Naive B cell (primary cell): ENCODE data around the gene MEIS1. TPM values are rescaled to one million over a fixed set of nuclear protein-coding genes. Genes with fewer than 3 reads are reported as not detected.

Experiments used
- ATAC-seq, 2 donors: fragments of 150-1000 bp; cut with Tn5 transposase; 2 replicates each; pipeline ENCODE4 v1.10.0; 2021; ENCODE audit warnings: low read depth in 2 of 2, mild to moderate bottlenecking in 2 of 2, moderate library complexity in 2 of 2
- DNase-seq: peaks from one replicate; pipeline ENCODE4 v3.0.0; 2022
- H3K27ac Mint-ChIP-seq, 6 donors: one replicate each; pipeline ENCODE4 v1.8.0; 2020 to 2022; ENCODE audit warnings: mild to moderate bottlenecking in 6 of 6, mixed read lengths in 6 of 6, moderate library complexity in 5 of 6, inconsistent platforms in 2 of 6
- H3K27me3 Mint-ChIP-seq, 3 donors: one replicate each; pipeline ENCODE4 v1.8.0; 2021 to 2022; ENCODE audit warnings: mixed read lengths in 3 of 3, mild to moderate bottlenecking in 1 of 3
- H3K36me3 Mint-ChIP-seq, 2 donors: one replicate each; pipeline ENCODE4 v1.8.0; 2020 to 2022; ENCODE audit warnings: mixed read lengths in 2 of 2, inconsistent platforms in 1 of 2, mild to moderate bottlenecking in 1 of 2
- H3K4me1 Mint-ChIP-seq, 3 donors: one replicate each; pipeline ENCODE4 v1.8.0; 2020 to 2022; ENCODE audit warnings: mixed read lengths in 3 of 3, inconsistent platforms in 1 of 3, mild to moderate bottlenecking in 1 of 3, moderate library complexity in 1 of 3
- H3K4me3 Mint-ChIP-seq, 8 donors: one replicate each; pipeline ENCODE4 v1.8.0; 2020 to 2022; ENCODE audit warnings: mild to moderate bottlenecking in 8 of 8, mixed read lengths in 8 of 8, moderate library complexity in 8 of 8, inconsistent platforms in 2 of 8
- H3K9me3 Mint-ChIP-seq, 7 donors: one replicate each; pipeline ENCODE4 v1.8.0; 2020 to 2022; ENCODE audit warnings: mixed read lengths in 7 of 7, mild to moderate bottlenecking in 5 of 7, inconsistent platforms in 2 of 7, moderate library complexity in 1 of 7
- polyA plus RNA-seq, 6 donors: library from polyadenylated mRNA; unstranded; fragments of 300-500 nt; fragmentation: Illumina TruSeq; gene quantifications; one replicate each; pipeline ENCODE4 v1.2.3, GENCODE V29; 2021; ENCODE audit warnings: low read depth in 6 of 6

Gene MEIS1
- polyA plus RNA-seq, 6 donors from 2014 or later, result 0.56 to 1.9 (median 0.90) TPM; not detected in 3

GRCh38 chr2:66538291-66538690 is 103.4 kb downstream of the MEIS1 start:
- Mint-ChIP-seq H3K4me3 (no peak overlapping the region), H3K4me1 (no peaks in the 10 kb centered on the region), H3K27me3 (no peaks in the 10 kb centered on the region), H3K36me3 (no peaks in the 10 kb centered on the region), H3K9me3 (no peaks in the 10 kb centered on the region), H3K27ac (no peak overlapping the region)
- no peak for ATAC-seq
- no peak for DNase-seq

- no peak overlapping the region for H3K4me3 Mint-ChIP-seq
Observed at GRCh38 chr2:66539452-66539851, 104.5 kb downstream of the MEIS1 start.

GRCh38 chr2:66541646-66542045 is 106.7 kb downstream of the MEIS1 start:
- H3K4me3 Mint-ChIP-seq, result no peak overlapping the region

More at GRCh38 chr2:66539452-66539851, 104.5 kb downstream of the MEIS1 start:
- Mint-ChIP-seq H3K36me3 (no peaks in the 10 kb centered on the region), H3K27me3 (no peaks in the 10 kb centered on the region), H3K4me1 (no peaks in the 10 kb centered on the region), H3K9me3 (no peaks in the 10 kb centered on the region), H3K27ac (no peak overlapping the region)
- no peak for ATAC-seq
- DNase-seq, result no peak

GRCh38 chr2:66543257-66543767 is 108.4 kb downstream of the MEIS1 start:
- H3K27me3 Mint-ChIP-seq, result no peaks in the 10 kb centered on the region
- H3K36me3 Mint-ChIP-seq, result no peaks in the 10 kb centered on the region
- no peak overlapping the region for H3K4me3 Mint-ChIP-seq
- ATAC-seq (no peak), DNase-seq (no peak)
- no peaks in the 10 kb centered on the region for H3K4me1 Mint-ChIP-seq
- H3K9me3 Mint-ChIP-seq, result no peaks in the 10 kb centered on the region
- H3K27ac Mint-ChIP-seq, result no peak overlapping the region

More at GRCh38 chr2:66541646-66542045, 106.7 kb downstream of the MEIS1 start:
- no peak overlapping the region for H3K27ac Mint-ChIP-seq
- ATAC-seq (no peak), DNase-seq (no peak)
- H3K4me1 Mint-ChIP-seq, result no peaks in the 10 kb centered on the region
- no peaks in the 10 kb centered on the region for H3K27me3 Mint-ChIP-seq
- H3K36me3 Mint-ChIP-seq, result no peaks in the 10 kb centered on the region
- no peaks in the 10 kb centered on the region for H3K9me3 Mint-ChIP-seq

GRCh38 chr2:66544258-66544657 is 109.3 kb downstream of the MEIS1 start:
- no peak overlapping the region for H3K27ac Mint-ChIP-seq
- no peaks in the 10 kb centered on the region for H3K4me1 Mint-ChIP-seq
- H3K36me3 Mint-ChIP-seq, result no peaks in the 10 kb centered on the region
- no peak overlapping the region for H3K4me3 Mint-ChIP-seq
- no peaks in the 10 kb centered on the region for H3K27me3 Mint-ChIP-seq
- ATAC-seq (no peak), DNase-seq (no peak)
- no peaks in the 10 kb centered on the region for H3K9me3 Mint-ChIP-seq

- DNase-seq, result no peak
- Mint-ChIP-seq H3K4me1 (no peaks in the 10 kb centered on the region), H3K27me3 (no peaks in the 10 kb centered on the region), H3K36me3 (no peaks in the 10 kb centered on the region), H3K4me3 (no peak overlapping the region), H3K27ac (no peak overlapping the region), H3K9me3 (no peaks in the 10 kb centered on the region)
- ATAC-seq, result no peak
Observed at GRCh38 chr2:66545258-66545657, 110.3 kb downstream of the MEIS1 start.

GRCh38 chr2:66547118-66547517 is 112.2 kb downstream of the MEIS1 start:
- Mint-ChIP-seq H3K27me3 (no peaks in the 10 kb centered on the region), H3K36me3 (no peaks in the 10 kb centered on the region), H3K4me3 (no peak overlapping the region), H3K27ac (no peak overlapping the region), H3K4me1 (no peaks in the 10 kb centered on the region), H3K9me3 (no peaks in the 10 kb centered on the region)
- ATAC-seq, result no peak
- DNase-seq, result no peak

- DNase-seq (no peak), ATAC-seq (no peak)
- H3K4me3 Mint-ChIP-seq, result no peak overlapping the region
- no peaks in the 10 kb centered on the region for H3K4me1 Mint-ChIP-seq
- H3K9me3 Mint-ChIP-seq, result no peaks in the 10 kb centered on the region
- H3K36me3 Mint-ChIP-seq, result no peaks in the 10 kb centered on the region
- no peaks in the 10 kb centered on the region for H3K27me3 Mint-ChIP-seq
- no peak overlapping the region for H3K27ac Mint-ChIP-seq
Observed at GRCh38 chr2:66547887-66548286, 113.0 kb downstream of the MEIS1 start.

- H3K9me3 Mint-ChIP-seq, result no peaks in the 10 kb centered on the region
- H3K36me3 Mint-ChIP-seq, result no peaks in the 10 kb centered on the region
- ATAC-seq (no peak), DNase-seq (no peak)
- H3K4me1 Mint-ChIP-seq, result no peaks in the 10 kb centered on the region
- no peak overlapping the region for H3K4me3 Mint-ChIP-seq
- H3K27ac Mint-ChIP-seq, result no peak overlapping the region
- no peaks in the 10 kb centered on the region for H3K27me3 Mint-ChIP-seq
Observed at GRCh38 chr2:66548422-66548821, 113.5 kb downstream of the MEIS1 start.

GRCh38 chr2:66550826-66551225 is 115.9 kb downstream of the MEIS1 start:
- DNase-seq (no peak), ATAC-seq (no peak)
- Mint-ChIP-seq H3K27ac (no peak overlapping the region), H3K4me3 (no peak overlapping the region), H3K27me3 (peaks cover 0 to 5% (median 3%) of the 10 kb centered on the region in 3 donors), H3K9me3 (no peaks in the 10 kb centered on the region), H3K36me3 (no peaks in the 10 kb centered on the region), H3K4me1 (peaks cover 4 to 9% (median 8%) of the 10 kb centered on the region in 3 donors)

- peaks cover under 1 to 19% (median 6%) of the 10 kb centered on the region in 3 donors for H3K27me3 Mint-ChIP-seq
- peaks cover 4 to 16% (median 14%) of the 10 kb centered on the region in 3 donors for H3K4me1 Mint-ChIP-seq
- DNase-seq (no peak), ATAC-seq (no peak)
- no peaks in the 10 kb centered on the region for H3K9me3 Mint-ChIP-seq
- no peaks in the 10 kb centered on the region for H3K36me3 Mint-ChIP-seq
- no peak overlapping the region for H3K27ac Mint-ChIP-seq
- H3K4me3 Mint-ChIP-seq, result no peak overlapping the region
Observed at GRCh38 chr2:66553370-66553769, 118.4 kb downstream of the MEIS1 start.

GRCh38 chr2:66555091-66555490 is 120.2 kb downstream of the MEIS1 start:
- Mint-ChIP-seq H3K4me3 (peak overlapping the region in 7 of 8 donors; percentile 44 to 90 (median 78)), H3K36me3 (no peaks in the 10 kb centered on the region), H3K9me3 (no peaks in the 10 kb centered on the region), H3K27ac (peak overlapping the region in 2 of 6 donors; percentile 7 to 60), H3K27me3 (peaks cover 6 to 22% (median 6%) of the 10 kb centered on the region in 3 donors), H3K4me1 (peaks cover 4 to 16% (median 14%) of the 10 kb centered on the region in 3 donors)
- ATAC-seq, result no peak
- no peak for DNase-seq

- DNase-seq (no peak), ATAC-seq (peak; percentile 34 to 36)
- Mint-ChIP-seq H3K4me3 (peak overlapping the region; percentile 44 to 90 (median 78)), H3K9me3 (no peaks in the 10 kb centered on the region), H3K27ac (peak overlapping the region in 1 of 6 donors; percentile 4), H3K36me3 (no peaks in the 10 kb centered on the region), H3K4me1 (peaks cover 4 to 16% (median 14%) of the 10 kb centered on the region in 3 donors), H3K27me3 (peaks cover 6 to 25% (median 11%) of the 10 kb centered on the region in 3 donors)
Observed at GRCh38 chr2:66555501-66556324, 120.8 kb downstream of the MEIS1 start.

- no peak overlapping the region for H3K4me3 Mint-ChIP-seq
- ATAC-seq, result no peak
- H3K36me3 Mint-ChIP-seq, result no peaks in the 10 kb centered on the region
- H3K27ac Mint-ChIP-seq, result no peak overlapping the region
- peaks cover 14 to 30% (median 19%) of the 10 kb centered on the region in 3 donors for H3K27me3 Mint-ChIP-seq
- H3K4me1 Mint-ChIP-seq, result peaks cover 4 to 16% (median 14%) of the 10 kb centered on the region in 3 donors
- no peaks in the 10 kb centered on the region for H3K9me3 Mint-ChIP-seq
- no peak for DNase-seq
Observed at GRCh38 chr2:66559672-66560071, 124.7 kb downstream of the MEIS1 start.
